Jurkat, Clone E6-1 (cell line): ENCODE data around the gene BCAS4.
"Not testable (repeated sequence)": the region's sequence is repeated elsewhere in the genome, so short reads cannot be mapped to it uniquely, and the experiment has no call there.

Experiments used
- DNase-seq: peaks from one replicate; pipeline ENCODE4 v3.0.0-alpha.2; 2011; ENCODE audit warnings: low read depth, low spot score
- H3K4me3 ChIP-seq: 2 replicates; pipeline ENCODE4 v1.5.1; 2011; ENCODE audit warnings: mild to moderate bottlenecking, low read length, control low read depth, moderate library complexity

BCAS4 gene

GRCh38 chr20:50866831-50867230, 72.0 kb downstream of the BCAS4 start:
- no peak overlapping the region for H3K4me3 ChIP-seq
- DNase-seq = no peak

GRCh38 chr20:50867805-50868204, 72.9 kb downstream of the BCAS4 start:
- H3K4me3 ChIP-seq = no peak overlapping the region
- DNase-seq = no peak

GRCh38 chr20:50868509-50869495, 73.9 kb downstream of the BCAS4 start:
- DNase-seq = no peak
- no peak overlapping the region for H3K4me3 ChIP-seq

GRCh38 chr20:50870561-50871161, 75.8 kb downstream of the BCAS4 start:
- DNase-seq = no peak
- H3K4me3 ChIP-seq = no peak overlapping the region

- DNase-seq = no peak
- H3K4me3 ChIP-seq = no peak overlapping the region
These were observed 77.9 kb downstream of the BCAS4 start for GRCh38 chr20:50872560-50873425.

GRCh38 chr20:50873585-50873984, 78.7 kb downstream of the BCAS4 start:
- DNase-seq = no peak
- H3K4me3 ChIP-seq = no peak overlapping the region

- no peak for DNase-seq
These were observed 79.4 kb downstream of the BCAS4 start for GRCh38 chr20:50874111-50874757.

GRCh38 chr20:50874758-50875665, 80.2 kb downstream of the BCAS4 start:
- no peak for DNase-seq
- no peak overlapping the region for H3K4me3 ChIP-seq

More at GRCh38 chr20:50874111-50874757, 79.4 kb downstream of the BCAS4 start:
- H3K4me3 ChIP-seq = no peak overlapping the region

- H3K4me3 ChIP-seq = no peak overlapping the region
- no peak for DNase-seq
These were observed 81.3 kb downstream of the BCAS4 start for GRCh38 chr20:50876063-50876685.

- DNase-seq = no peak
- H3K4me3 ChIP-seq = no peak overlapping the region
These were observed 82.0 kb downstream of the BCAS4 start for GRCh38 chr20:50876816-50877215.

- DNase-seq = no peak
- no peak overlapping the region for H3K4me3 ChIP-seq
These were observed 82.4 kb downstream of the BCAS4 start for GRCh38 chr20:50877232-50877743.

GRCh38 chr20:50879649-50880550, 85.0 kb downstream of the BCAS4 start:
- DNase-seq = no peak
- no peak overlapping the region for H3K4me3 ChIP-seq

- H3K4me3 ChIP-seq, DNase-seq: not testable (repeated sequence)
These were observed 87.0 kb downstream of the BCAS4 start for GRCh38 chr20:50881759-50882424.

GRCh38 chr20:50883856-50884255, 89.0 kb downstream of the BCAS4 start:
- no peak for DNase-seq
- no peak overlapping the region for H3K4me3 ChIP-seq

GRCh38 chr20:50885068-50885467, 90.2 kb downstream of the BCAS4 start:
- no peak overlapping the region for H3K4me3 ChIP-seq
- no peak for DNase-seq

GRCh38 chr20:50885781-50886180, 90.9 kb downstream of the BCAS4 start:
- no peak for DNase-seq
- no peak overlapping the region for H3K4me3 ChIP-seq
